HG03354 (cell line): ENCODE measurements around the gene SRM.
"Not testable (repeated sequence)": the region's sequence is repeated elsewhere in the genome, so short reads cannot be mapped to it uniquely, and the experiment has no call there.

Experiments used
- ATAC-seq: cut with Tn5 transposase; IDR thresholded peaks from one replicate; pipeline ENCODE4 v1.9.1; 2021; ENCODE audit warnings: mild to moderate bottlenecking; ENCODE audit not compliant: unreplicated experiment, poor library complexity, severe bottlenecking

SRM gene

GRCh38 chr1:11046625-11047365 is 13.0 kb downstream of the SRM start, which contains the start of gene MASP2:
Gene MASP2 (minus strand): TSS chr1:11047239. CDS start chr1:11047207, 32 bp downstream.
- ATAC-seq = no peak

- ATAC-seq = no peak
Measured at GRCh38 chr1:11046270-11046566, 13.6 kb downstream of the SRM start.

GRCh38 chr1:11045428-11046269 is 14.2 kb downstream of the SRM start:
- no peak for ATAC-seq

GRCh38 chr1:11044849-11045427 is 14.9 kb downstream of the SRM start:
- ATAC-seq = no peak

GRCh38 chr1:11044086-11044848 is 15.6 kb downstream of the SRM start:
- ATAC-seq = no peak

- no peak for ATAC-seq
Measured at GRCh38 chr1:11042995-11043874, 16.6 kb downstream of the SRM start.

GRCh38 chr1:11042065-11042464 is 17.8 kb downstream of the SRM start:
- ATAC-seq = no peak

GRCh38 chr1:11041048-11041447 is 18.8 kb downstream of the SRM start:
- ATAC-seq = no peak

- ATAC-seq = not testable (repeated sequence)
Measured at GRCh38 chr1:11040105-11040429, 19.8 kb downstream of the SRM start.

- ATAC-seq = no peak
Measured at GRCh38 chr1:11039351-11040104, 20.3 kb downstream of the SRM start.

- peak; percentile 64 for ATAC-seq
Measured at GRCh38 chr1:11037740-11038182, 22.1 kb downstream of the SRM start.

- ATAC-seq = not testable (repeated sequence)
Measured at GRCh38 chr1:11037019-11037739, 22.6 kb downstream of the SRM start.

- ATAC-seq = no peak
Measured at GRCh38 chr1:11031624-11032262, 28.1 kb downstream of the SRM start.

- ATAC-seq = no peak
Measured at GRCh38 chr1:11030865-11031264, 29.0 kb downstream of the SRM start.

- ATAC-seq = no peak
Measured at GRCh38 chr1:11028018-11028417, 31.8 kb downstream of the SRM start.

- no peak for ATAC-seq
Measured at GRCh38 chr1:11027316-11027715, 32.5 kb downstream of the SRM start.

GRCh38 chr1:11026903-11027302 is 32.9 kb downstream of the SRM start:
- ATAC-seq = no peak
